Measurements from ENCODE around the gene METRNL. TPM values are rescaled to one million over a fixed set of nuclear protein-coding genes. Genes with fewer than 3 reads are reported as not detected.
"Not testable (repeated sequence)": the region's sequence is repeated elsewhere in the genome, so short reads cannot be mapped to it uniquely, and the experiment has no call there.

The METRNL gene
- total RNA-seq, 2 experiments from 2014 or later = 42.9 to 49.9 TPM

GRCh38 chr17:83140249-83140566, 60.8 kb downstream of the METRNL start:
- DNase-seq, CTCF ChIA-PET: not testable (repeated sequence)

GRCh38 chr17:83142619-83143018, 63.2 kb downstream of the METRNL start:
- CTCF ChIA-PET = no interaction called here
- H3K36me3 Mint-ChIP-seq = peaks cover 13% of the 10 kb centered on the region
- no peak for DNase-seq
- peaks cover 33% of the 10 kb centered on the region for H3K27me3 Mint-ChIP-seq
- no peak overlapping the region for H3K4me3 Mint-ChIP-seq
- H3K4me1 Mint-ChIP-seq = peaks cover 16% of the 10 kb centered on the region
- H3K9me3 Mint-ChIP-seq (ENCODE audit: low read depth) = peaks cover 15% of the 10 kb centered on the region
- no peak for ATAC-seq
- H3K27ac Mint-ChIP-seq = no peak overlapping the region

More at GRCh38 chr17:83140249-83140566, 60.8 kb downstream of the METRNL start:
- H3K4me3 Mint-ChIP-seq; ATAC-seq; H3K36me3 Mint-ChIP-seq; H3K4me1 Mint-ChIP-seq; H3K27ac Mint-ChIP-seq; H3K9me3 Mint-ChIP-seq (ENCODE audit: low read depth): not testable (repeated sequence)
- peaks cover 43% of the 10 kb centered on the region for H3K27me3 Mint-ChIP-seq

GRCh38 chr17:83143817-83144231, 64.4 kb downstream of the METRNL start:
- ATAC-seq (no peak), DNase-seq (no peak)
- peaks cover 13% of the 10 kb centered on the region for H3K36me3 Mint-ChIP-seq
- peaks cover 24% of the 10 kb centered on the region for H3K27me3 Mint-ChIP-seq
- H3K27ac Mint-ChIP-seq = no peak overlapping the region
- peaks cover 28% of the 10 kb centered on the region for H3K4me1 Mint-ChIP-seq
- H3K4me3 Mint-ChIP-seq = no peak overlapping the region
- H3K9me3 Mint-ChIP-seq (ENCODE audit: low read depth) = peaks cover 15% of the 10 kb centered on the region
- CTCF ChIA-PET = no interaction called here

Other genes with a start within 250 kb of the METRNL start
- not detected for gene ZNF750, start 239.6 kb upstream of the METRNL start, total RNA-seq

Measured in activated CD8-positive, alpha-beta memory T cell treated with anti-CD3 and anti-CD28 coated beads, Interleukin-2, amount 10 ng/mL, durations not matched to agents 7 days and 5 days (primary cell).